Fibroblast of mammary gland (primary cell): ENCODE measurements around the gene GAPDHS.
A peak's percentile ranks its signal among the peaks of the same experiment; 100 is the strongest.

Experiments
- DNase-seq: peaks from one replicate; pipeline ENCODE4 v3.0.0-alpha.2; 2010; ENCODE audit warnings: low read depth
- H3K4me3 ChIP-seq: 2 replicates; pipeline ENCODE4 v1.5.1; 2011; ENCODE audit warnings: low read depth, mild to moderate bottlenecking, low read length, moderate library complexity; ENCODE audit not compliant: control insufficient read depth
- TF ChIP-seq, protein P1 (sequence below): conservative IDR thresholded peaks from 2 replicates; pipeline ENCODE4 v1.5.1; 2011; ENCODE audit warnings: low read depth, low read length, inconsistent platforms; ENCODE audit not compliant: control insufficient read depth, insufficient read depth

Gene GAPDHS

DNA sequence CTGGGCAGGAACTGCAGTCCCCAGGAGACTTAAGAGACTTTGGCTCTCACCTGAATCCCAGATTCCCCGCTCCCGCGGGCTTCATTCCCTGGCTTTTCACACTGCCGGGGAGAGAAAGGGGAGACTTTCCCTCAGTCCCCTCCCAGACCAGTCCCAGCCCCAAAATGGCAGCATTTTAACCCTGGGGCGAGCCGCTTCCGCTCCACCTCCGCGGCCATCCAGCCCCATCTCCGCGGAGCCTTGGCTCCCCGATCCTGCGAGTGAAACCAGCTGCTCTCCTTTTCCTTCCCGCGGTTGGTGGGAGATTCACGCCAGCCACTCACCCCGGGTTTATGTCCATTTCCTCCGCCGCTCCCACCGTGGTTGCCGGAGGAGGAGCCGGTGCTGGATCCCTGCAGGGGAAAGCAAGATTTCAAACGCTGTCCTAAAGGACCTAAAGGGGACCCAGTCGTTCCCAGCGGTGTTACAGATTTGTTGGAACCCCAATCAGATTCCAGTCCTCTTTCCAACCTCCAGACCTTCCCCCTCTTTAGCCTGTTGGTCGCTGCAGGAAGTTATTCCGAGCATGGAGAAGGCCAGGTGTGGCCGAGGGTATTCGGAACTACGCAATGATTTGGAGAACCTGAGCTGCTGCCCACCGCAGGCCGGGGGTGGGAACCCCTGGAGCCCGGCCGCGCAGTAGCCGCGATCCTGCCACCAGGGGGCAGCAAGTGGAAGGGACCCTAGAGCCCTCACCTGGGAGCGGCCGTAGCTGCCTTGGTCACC, 23.2 kb upstream of the GAPDHS start:
- peak; percentile 32 for DNase-seq
- TF ChIP-seq, protein P1, sequence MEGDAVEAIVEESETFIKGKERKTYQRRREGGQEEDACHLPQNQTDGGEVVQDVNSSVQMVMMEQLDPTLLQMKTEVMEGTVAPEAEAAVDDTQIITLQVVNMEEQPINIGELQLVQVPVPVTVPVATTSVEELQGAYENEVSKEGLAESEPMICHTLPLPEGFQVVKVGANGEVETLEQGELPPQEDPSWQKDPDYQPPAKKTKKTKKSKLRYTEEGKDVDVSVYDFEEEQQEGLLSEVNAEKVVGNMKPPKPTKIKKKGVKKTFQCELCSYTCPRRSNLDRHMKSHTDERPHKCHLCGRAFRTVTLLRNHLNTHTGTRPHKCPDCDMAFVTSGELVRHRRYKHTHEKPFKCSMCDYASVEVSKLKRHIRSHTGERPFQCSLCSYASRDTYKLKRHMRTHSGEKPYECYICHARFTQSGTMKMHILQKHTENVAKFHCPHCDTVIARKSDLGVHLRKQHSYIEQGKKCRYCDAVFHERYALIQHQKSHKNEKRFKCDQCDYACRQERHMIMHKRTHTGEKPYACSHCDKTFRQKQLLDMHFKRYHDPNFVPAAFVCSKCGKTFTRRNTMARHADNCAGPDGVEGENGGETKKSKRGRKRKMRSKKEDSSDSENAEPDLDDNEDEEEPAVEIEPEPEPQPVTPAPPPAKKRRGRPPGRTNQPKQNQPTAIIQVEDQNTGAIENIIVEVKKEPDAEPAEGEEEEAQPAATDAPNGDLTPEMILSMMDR, result peak; percentile 77
- peak overlapping the region; percentile 2 for H3K4me3 ChIP-seq

- TF ChIP-seq, protein P1, result no peak
- no peak overlapping the region for H3K4me3 ChIP-seq
Observed at GRCh38 chr19:35510626-35510964, 22.7 kb upstream of the GAPDHS start.

GRCh38 chr19:35511337-35511736, 21.9 kb upstream of the GAPDHS start:
- no peak overlapping the region for H3K4me3 ChIP-seq
- no peak for DNase-seq
- TF ChIP-seq, protein P1, result no peak

More at GRCh38 chr19:35510626-35510964, 22.7 kb upstream of the GAPDHS start:
- DNase-seq, result no peak

DNA sequence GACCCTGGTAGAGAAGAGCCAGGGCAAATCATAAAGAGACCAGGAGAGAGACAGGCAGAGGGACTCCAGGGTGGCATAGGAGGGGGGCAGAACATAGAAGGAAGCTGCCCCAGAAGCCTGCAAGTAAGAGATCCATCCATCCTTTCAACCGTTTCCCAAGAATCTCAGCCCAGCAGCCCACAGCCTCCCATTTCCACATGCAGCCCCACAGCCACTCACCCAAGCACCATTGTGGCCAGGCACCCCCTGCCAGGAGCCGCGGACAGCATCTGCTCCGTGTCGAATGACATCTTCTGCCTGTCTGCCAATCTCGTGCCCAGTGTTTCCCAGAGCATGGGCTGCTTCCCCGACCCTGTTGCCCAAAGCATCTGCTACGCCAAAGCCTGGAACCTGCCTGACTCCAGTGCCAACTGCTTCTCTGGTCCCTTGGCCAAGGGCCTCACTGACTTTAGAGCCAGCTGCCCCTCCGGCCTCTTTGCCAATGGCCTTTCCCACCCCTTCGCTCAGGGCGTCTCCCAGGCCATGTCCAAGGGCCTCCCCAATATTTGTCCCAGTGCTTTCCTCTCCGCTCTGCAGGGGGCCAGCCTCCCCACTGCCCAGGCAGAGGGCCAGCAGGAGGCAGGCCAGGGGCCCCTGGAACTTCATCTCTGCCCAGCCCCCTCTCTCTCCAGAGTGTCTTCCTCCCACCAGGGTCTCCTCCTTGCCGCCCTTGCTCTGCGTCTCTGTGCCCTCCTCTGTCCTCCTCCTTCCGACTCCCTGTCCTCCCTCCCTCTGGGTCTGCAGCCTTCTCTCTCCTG, 20.2 kb upstream of the GAPDHS start:
- TF ChIP-seq, protein P1, result no peak

DNA sequence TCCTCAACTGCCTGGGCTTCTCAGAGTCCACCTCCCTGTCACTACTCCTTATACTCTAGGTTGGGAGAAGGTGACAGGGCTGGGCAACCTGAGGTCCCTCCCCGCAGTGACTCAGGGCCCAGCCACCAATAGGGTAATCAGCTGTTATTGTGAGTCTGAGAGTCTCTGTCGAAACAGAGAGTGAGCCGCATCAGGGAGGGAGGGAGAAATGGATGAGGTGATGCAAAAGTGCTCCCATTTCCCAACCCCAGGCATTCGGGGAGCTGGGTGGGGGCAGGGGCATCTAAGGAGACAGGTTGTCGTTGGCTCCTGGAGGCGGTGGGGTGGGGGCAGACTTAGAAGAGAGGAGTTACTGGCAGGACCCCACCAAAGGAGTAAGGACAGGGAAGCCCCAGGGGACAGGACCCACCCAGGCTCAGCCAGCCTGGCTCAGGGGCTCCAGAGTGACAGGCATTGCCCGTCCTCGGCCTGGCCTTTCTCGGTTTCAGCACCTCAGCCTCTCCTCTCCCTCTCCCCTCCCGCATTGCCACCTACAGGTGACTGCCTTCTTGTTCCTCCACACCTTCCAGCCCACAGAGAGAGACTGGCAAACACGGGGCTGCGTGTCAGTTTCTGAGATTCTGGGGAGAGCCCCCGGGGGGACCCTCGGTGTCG, 19.5 kb upstream of the GAPDHS start, which contains the start of gene DMKN:
TSS of gene DMKN (minus strand) at position 22 of the 654 bp plus-strand sequence. CDS start 174 bp downstream, outside the sequence.
- TF ChIP-seq, protein P1, result no peak
- DNase-seq, result peak; percentile 81
- no peak within 1 kb of the TSS for H3K4me3 ChIP-seq

More for the DNA sequence above, 20.2 kb upstream of the GAPDHS start:
- DNase-seq, result no peak
- H3K4me3 ChIP-seq, result no peak overlapping the region

DNA sequence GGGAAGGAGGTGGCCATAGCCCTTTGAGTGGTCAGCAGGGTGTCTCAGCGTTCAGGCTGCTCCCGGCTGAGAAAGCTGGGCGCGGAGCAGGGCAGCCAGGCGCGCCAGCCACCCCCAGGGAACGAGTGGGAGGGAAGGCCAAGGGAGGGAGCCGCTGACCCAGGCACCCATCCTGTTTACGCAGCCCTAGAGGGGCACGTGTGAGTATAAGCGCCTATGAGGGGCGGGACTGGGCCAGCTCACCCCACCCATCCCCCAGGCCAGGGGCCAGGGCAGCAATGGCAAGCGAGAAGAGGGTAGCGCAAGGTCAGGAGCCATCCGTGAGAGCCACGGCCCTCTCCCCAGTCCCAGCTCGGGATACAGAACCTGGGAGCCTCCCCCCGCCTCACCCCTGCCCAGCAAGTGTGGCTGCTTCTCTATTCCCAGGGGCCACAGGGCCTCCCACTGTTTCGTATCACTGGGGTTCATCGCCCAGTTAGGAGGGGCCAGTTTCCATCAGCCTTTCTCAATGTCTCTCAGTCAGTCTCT, 18.9 kb upstream of the GAPDHS start:
- peak; percentile 71 for DNase-seq
- no peak overlapping the region for H3K4me3 ChIP-seq
- TF ChIP-seq, protein P1, result no peak
